ENCODE results near the gene CTNNBL1. TPM values are rescaled to one million over a fixed set of nuclear protein-coding genes. Genes with fewer than 3 reads are reported as not detected.

The CTNNBL1 gene
- polyA plus RNA-seq, 2 donors: 30.2 to 39.6 TPM

DNA sequence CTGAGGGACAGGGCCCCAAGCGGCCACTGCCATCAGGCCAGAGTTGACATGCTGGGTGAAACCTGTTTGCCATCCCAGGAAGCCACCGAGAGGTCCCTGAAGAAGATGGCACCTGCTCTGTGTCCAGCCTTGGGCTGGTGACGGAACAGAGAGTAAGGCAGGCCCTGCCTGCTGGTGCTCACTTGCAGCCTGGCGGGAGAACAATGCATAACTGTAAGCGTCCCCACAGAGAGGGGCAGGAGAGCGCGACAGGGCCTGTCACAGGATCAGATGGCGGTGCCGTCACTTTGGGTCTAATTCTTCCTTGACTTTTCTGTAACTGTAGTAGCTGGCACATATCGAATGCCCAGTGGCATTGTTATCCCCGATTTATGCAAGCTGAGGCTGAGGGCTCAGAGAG is 180.1 kb downstream of the CTNNBL1 start:
- 95 to 97% methylated on average over 11 of the region's 11 CpGs for WGBS, 2 donors
- Histone ChIP-seq H3K36me3 (ENCODE audit: control insufficient read depth in 2 of 2, insufficient read depth in 2 of 2, low read length in 1 of 2) (peaks cover 5 to 28% of the 10 kb centered on the region in 2 donors), H3K9me3 (ENCODE audit: control insufficient read depth in 2 of 2, insufficient read depth in 1 of 2, low read depth in 1 of 2, low read length in 1 of 2) (no peaks in the 10 kb centered on the region), H3K4me3 (ENCODE audit: low read depth in 1 of 2, low read length in 2 of 2) (no peak overlapping the region), H3K27me3 (ENCODE audit: control insufficient read depth in 1 of 2, insufficient read depth in 2 of 2, low read length in 2 of 2) (no peaks in the 10 kb centered on the region), H3K27ac (ENCODE audit: low read depth in 2 of 2, low read length in 1 of 2) (no peak overlapping the region), H3K4me1 (ENCODE audit: control insufficient read depth in 2 of 2, insufficient read depth in 2 of 2, low read length in 1 of 2) (no peaks in the 10 kb centered on the region)

DNA sequence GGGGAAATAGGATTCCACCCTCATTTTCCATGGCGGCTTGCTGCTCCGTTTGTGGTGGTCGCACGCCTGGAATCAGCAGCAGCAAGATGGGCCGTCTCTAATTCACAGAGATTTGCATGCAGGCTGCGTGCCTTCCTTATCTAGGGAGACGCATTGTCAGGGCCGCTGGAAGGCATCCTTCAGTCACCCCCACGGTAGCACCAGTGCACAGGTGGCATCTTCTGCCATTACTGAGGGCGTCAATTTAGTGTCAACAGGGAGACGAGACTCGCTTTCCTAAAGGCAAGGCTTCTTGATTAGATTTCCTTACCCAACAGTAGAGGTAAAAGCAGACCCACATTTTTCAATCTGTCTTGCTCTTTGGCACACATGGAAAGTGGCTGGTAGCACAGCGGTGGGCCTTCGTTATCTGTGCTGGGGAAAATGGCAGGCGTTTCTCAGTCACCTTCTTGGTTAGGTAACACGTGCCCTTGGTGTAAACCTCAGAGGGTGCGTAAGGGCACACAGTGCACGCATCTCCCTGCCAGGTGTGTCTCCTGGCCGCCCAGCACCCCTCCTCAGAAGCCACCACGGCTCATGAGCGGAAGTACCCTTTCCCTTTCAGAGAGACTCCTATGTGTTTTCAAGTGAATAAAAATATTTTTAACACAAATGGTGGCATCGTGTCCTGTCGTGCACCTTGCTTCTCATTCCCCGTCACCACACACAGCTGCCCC is 181.8 kb downstream of the CTNNBL1 start:
- Histone ChIP-seq H3K9me3 (ENCODE audit: control insufficient read depth in 2 of 2, insufficient read depth in 1 of 2, low read depth in 1 of 2, low read length in 1 of 2) (no peaks in the 10 kb centered on the region), H3K36me3 (ENCODE audit: control insufficient read depth in 2 of 2, insufficient read depth in 2 of 2, low read length in 1 of 2) (peaks cover 0 to 26% of the 10 kb centered on the region in 2 donors), H3K27me3 (ENCODE audit: control insufficient read depth in 1 of 2, insufficient read depth in 2 of 2, low read length in 2 of 2) (no peaks in the 10 kb centered on the region), H3K4me3 (ENCODE audit: low read depth in 1 of 2, low read length in 2 of 2) (no peak overlapping the region), H3K27ac (ENCODE audit: low read depth in 2 of 2, low read length in 1 of 2) (no peak overlapping the region), H3K4me1 (ENCODE audit: control insufficient read depth in 2 of 2, insufficient read depth in 2 of 2, low read length in 1 of 2) (peaks cover 0 to 2% of the 10 kb centered on the region in 2 donors)
- 89 to 90% methylated on average over 24 of the region's 24 CpGs for WGBS, 2 donors

DNA sequence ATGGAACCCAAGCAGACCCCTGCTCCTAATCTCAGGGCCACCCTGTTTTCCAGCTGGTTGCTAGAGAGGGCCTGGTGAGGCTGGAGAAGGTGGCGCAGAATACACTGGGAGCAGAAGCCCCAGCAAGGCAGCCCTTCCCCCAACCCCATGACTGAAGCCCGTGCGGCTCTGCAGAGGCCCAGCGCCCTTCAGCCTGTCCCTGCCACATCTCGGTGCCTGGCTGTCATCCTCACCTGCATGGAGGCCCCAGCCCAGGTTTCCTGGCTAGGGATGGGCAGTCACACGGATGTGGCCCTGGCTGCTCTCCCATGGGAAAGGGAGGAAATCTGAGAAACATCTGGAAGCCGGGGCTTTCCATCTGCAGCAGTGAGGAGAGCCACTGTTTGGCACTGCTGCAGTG is 183.0 kb downstream of the CTNNBL1 start:
- Histone ChIP-seq H3K9me3 (ENCODE audit: control insufficient read depth in 2 of 2, insufficient read depth in 1 of 2, low read depth in 1 of 2, low read length in 1 of 2) (no peaks in the 10 kb centered on the region), H3K27ac (ENCODE audit: low read depth in 2 of 2, low read length in 1 of 2) (no peak overlapping the region), H3K27me3 (ENCODE audit: control insufficient read depth in 1 of 2, insufficient read depth in 2 of 2, low read length in 2 of 2) (no peaks in the 10 kb centered on the region), H3K36me3 (ENCODE audit: control insufficient read depth in 2 of 2, insufficient read depth in 2 of 2, low read length in 1 of 2) (peaks cover 0 to 18% of the 10 kb centered on the region in 2 donors), H3K4me1 (ENCODE audit: control insufficient read depth in 2 of 2, insufficient read depth in 2 of 2, low read length in 1 of 2) (peaks cover 0 to 6% of the 10 kb centered on the region in 2 donors), H3K4me3 (ENCODE audit: low read depth in 1 of 2, low read length in 2 of 2) (no peak overlapping the region)
- 72 to 73% methylated on average over 7 of the region's 7 CpGs for WGBS, 2 donors

DNA sequence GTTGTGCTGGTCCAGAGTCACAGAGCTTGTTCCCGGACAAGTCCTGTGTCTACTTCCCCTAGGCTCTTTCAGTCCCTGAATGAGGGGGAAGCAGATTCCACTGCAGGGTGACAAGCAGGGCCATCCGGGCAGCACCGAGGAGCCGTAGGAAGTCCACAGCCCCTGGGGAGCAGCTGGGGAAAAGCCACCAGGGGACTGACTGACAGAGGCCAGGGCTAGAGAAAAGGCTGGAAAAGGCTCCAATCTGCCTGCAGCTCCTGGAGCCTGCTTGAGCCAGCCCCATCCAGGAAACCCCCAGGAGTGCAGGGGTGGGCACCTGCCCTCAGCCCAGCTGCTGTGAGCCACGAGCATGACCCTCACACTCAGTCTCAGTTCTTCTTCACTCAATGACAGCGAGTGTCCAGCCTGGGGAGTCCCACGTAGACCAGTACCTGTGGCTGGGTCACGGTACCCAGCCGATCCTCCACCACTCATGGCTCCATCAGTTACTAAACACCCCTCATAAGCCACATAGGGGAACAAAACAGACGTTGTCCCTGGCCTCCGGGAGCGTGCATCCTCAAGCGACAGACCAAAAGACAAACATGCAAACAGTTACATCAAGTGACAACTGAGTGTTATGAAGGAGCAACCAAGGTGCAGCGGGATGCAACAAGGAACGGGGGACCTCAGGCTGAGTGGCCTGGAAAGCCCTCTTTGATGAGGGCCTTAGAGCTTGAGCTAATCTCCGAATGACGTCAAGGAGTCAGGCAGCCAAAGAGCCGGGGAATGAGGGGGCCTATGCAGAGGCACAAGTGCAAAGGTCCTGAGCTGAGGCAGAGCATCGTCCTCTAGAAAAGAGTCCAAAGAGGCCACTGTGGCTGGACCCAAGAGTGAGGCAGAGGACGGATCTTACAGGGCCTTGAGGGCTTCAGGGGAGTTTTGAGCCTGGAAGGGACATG is 184.3 kb downstream of the CTNNBL1 start:
- Histone ChIP-seq H3K4me1 (ENCODE audit: control insufficient read depth in 2 of 2, insufficient read depth in 2 of 2, low read length in 1 of 2) (peaks cover 0 to 6% of the 10 kb centered on the region in 2 donors), H3K27me3 (ENCODE audit: control insufficient read depth in 1 of 2, insufficient read depth in 2 of 2, low read length in 2 of 2) (no peaks in the 10 kb centered on the region), H3K36me3 (ENCODE audit: control insufficient read depth in 2 of 2, insufficient read depth in 2 of 2, low read length in 1 of 2) (peaks cover 0 to 10% of the 10 kb centered on the region in 2 donors), H3K27ac (ENCODE audit: low read depth in 2 of 2, low read length in 1 of 2) (no peak overlapping the region), H3K9me3 (ENCODE audit: control insufficient read depth in 2 of 2, insufficient read depth in 1 of 2, low read depth in 1 of 2, low read length in 1 of 2) (no peaks in the 10 kb centered on the region), H3K4me3 (ENCODE audit: low read depth in 1 of 2, low read length in 2 of 2) (no peak overlapping the region)
- WGBS, 2 donors: 77 to 79% methylated on average over 20 of the region's 20 CpGs

GRCh38 chr20:37878835-37879599 is 185.2 kb downstream of the CTNNBL1 start:
- Histone ChIP-seq H3K4me3 (ENCODE audit: low read depth in 1 of 2, low read length in 2 of 2) (no peak overlapping the region), H3K27me3 (ENCODE audit: control insufficient read depth in 1 of 2, insufficient read depth in 2 of 2, low read length in 2 of 2) (no peaks in the 10 kb centered on the region), H3K27ac (ENCODE audit: low read depth in 2 of 2, low read length in 1 of 2) (no peak overlapping the region), H3K36me3 (ENCODE audit: control insufficient read depth in 2 of 2, insufficient read depth in 2 of 2, low read length in 1 of 2) (peaks cover 0 to 2% of the 10 kb centered on the region in 2 donors), H3K4me1 (ENCODE audit: control insufficient read depth in 2 of 2, insufficient read depth in 2 of 2, low read length in 1 of 2) (peaks cover 0 to 6% of the 10 kb centered on the region in 2 donors), H3K9me3 (ENCODE audit: control insufficient read depth in 2 of 2, insufficient read depth in 1 of 2, low read depth in 1 of 2, low read length in 1 of 2) (no peaks in the 10 kb centered on the region)
- 71 to 79% methylated on average over 12 of the region's 12 CpGs for WGBS, 2 donors

GRCh38 chr20:37879843-37880242 is 186.0 kb downstream of the CTNNBL1 start:
- no peaks in the 10 kb centered on the region for H3K9me3 ChIP-seq (ENCODE audit: control insufficient read depth in 2 of 2, insufficient read depth in 1 of 2, low read depth in 1 of 2, low read length in 1 of 2)
- H3K27ac ChIP-seq (ENCODE audit: low read depth in 2 of 2, low read length in 1 of 2): no peak overlapping the region
- H3K36me3 ChIP-seq (ENCODE audit: control insufficient read depth in 2 of 2, insufficient read depth in 2 of 2, low read length in 1 of 2): no peaks in the 10 kb centered on the region
- WGBS, 2 donors: 96 to 97% methylated on average over 1 of the region's 1 CpG
- H3K4me3 ChIP-seq (ENCODE audit: low read depth in 1 of 2, low read length in 2 of 2): no peak overlapping the region
- H3K27me3 ChIP-seq (ENCODE audit: control insufficient read depth in 1 of 2, insufficient read depth in 2 of 2, low read length in 2 of 2): no peaks in the 10 kb centered on the region
- peaks cover 0 to 6% of the 10 kb centered on the region in 2 donors for H3K4me1 ChIP-seq (ENCODE audit: control insufficient read depth in 2 of 2, insufficient read depth in 2 of 2, low read length in 1 of 2)

DNA sequence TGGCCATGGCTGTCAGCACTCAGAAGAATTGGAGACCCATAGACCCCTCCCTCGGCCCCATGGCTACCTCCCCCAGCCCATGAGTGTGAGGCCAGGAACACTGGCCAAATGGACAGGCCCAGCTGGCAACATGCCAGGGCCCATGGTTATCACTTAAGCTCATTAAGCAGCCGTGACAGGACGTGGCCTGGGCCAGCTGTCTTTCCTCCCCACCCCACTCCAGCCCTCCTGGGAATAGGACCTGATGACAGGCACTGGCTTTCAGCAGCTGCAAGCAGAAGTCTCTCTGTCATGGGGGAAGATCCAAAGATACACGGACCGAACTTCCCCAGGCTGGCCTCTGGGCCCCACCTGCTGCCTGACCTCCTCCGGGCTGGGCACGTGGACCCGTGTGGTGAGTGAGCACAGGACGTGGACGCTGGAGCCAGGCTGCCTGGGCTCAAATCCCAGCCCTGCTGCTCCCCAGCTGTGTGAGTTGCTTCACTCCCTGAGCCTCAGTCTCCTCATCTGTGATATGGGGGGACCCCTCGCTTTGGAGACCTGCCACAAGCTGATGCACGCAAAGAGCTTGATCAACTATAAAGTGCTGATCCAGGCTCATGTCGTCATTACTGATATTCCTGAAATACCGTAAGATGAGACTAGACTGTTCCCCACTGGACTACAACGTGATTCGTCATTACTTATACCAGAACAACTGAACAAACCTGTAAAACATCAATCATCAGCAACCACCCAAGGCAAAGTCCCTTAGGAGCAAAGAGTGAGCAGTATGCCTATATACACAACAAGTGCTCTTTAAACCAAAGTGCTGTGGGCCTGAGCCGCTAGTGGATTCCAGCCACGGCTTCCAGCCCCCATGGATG is 187.1 kb downstream of the CTNNBL1 start:
- Histone ChIP-seq H3K9me3 (ENCODE audit: control insufficient read depth in 2 of 2, insufficient read depth in 1 of 2, low read depth in 1 of 2, low read length in 1 of 2) (no peaks in the 10 kb centered on the region), H3K27me3 (ENCODE audit: control insufficient read depth in 1 of 2, insufficient read depth in 2 of 2, low read length in 2 of 2) (no peaks in the 10 kb centered on the region), H3K4me3 (ENCODE audit: low read depth in 1 of 2, low read length in 2 of 2) (no peak overlapping the region), H3K36me3 (ENCODE audit: control insufficient read depth in 2 of 2, insufficient read depth in 2 of 2, low read length in 1 of 2) (no peaks in the 10 kb centered on the region), H3K27ac (ENCODE audit: low read depth in 2 of 2, low read length in 1 of 2) (no peak overlapping the region), H3K4me1 (ENCODE audit: control insufficient read depth in 2 of 2, insufficient read depth in 2 of 2, low read length in 1 of 2) (peaks cover 0 to 6% of the 10 kb centered on the region in 2 donors)
- 49 to 58% methylated on average over 18 of the region's 18 CpGs for WGBS, 2 donors

- H3K4me3 ChIP-seq (ENCODE audit: low read depth in 1 of 2, low read length in 2 of 2): no peak overlapping the region
- WGBS, 2 donors: 63 to 64% methylated on average over 22 of the region's 22 CpGs
- H3K27ac ChIP-seq (ENCODE audit: low read depth in 2 of 2, low read length in 1 of 2): no peak overlapping the region
- H3K27me3 ChIP-seq (ENCODE audit: control insufficient read depth in 1 of 2, insufficient read depth in 2 of 2, low read length in 2 of 2): no peaks in the 10 kb centered on the region
- no peaks in the 10 kb centered on the region for H3K36me3 ChIP-seq (ENCODE audit: control insufficient read depth in 2 of 2, insufficient read depth in 2 of 2, low read length in 1 of 2)
- H3K4me1 ChIP-seq (ENCODE audit: control insufficient read depth in 2 of 2, insufficient read depth in 2 of 2, low read length in 1 of 2): peaks cover 0 to 6% of the 10 kb centered on the region in 2 donors
- no peaks in the 10 kb centered on the region for H3K9me3 ChIP-seq (ENCODE audit: control insufficient read depth in 2 of 2, insufficient read depth in 1 of 2, low read depth in 1 of 2, low read length in 1 of 2)
Observed at GRCh38 chr20:37881601-37882343, 187.9 kb downstream of the CTNNBL1 start.

Measured in esophagus (tissue), 2 donors.